GM12865 (cell line): ENCODE data around the gene ADIRF.

Experiments used
- DNase-seq: peaks from one replicate; pipeline ENCODE4 v3.0.0; 2010; ENCODE audit warnings: low read depth
- H3K4me3 ChIP-seq: 2 replicates; pipeline ENCODE4 v1.5.1; 2011; ENCODE audit warnings: mild to moderate bottlenecking, low read depth, low read length, control low read depth
- CTCF ChIP-seq: IDR thresholded peaks from 2 replicates; pipeline ENCODE4 v1.5.1; 2011; ENCODE audit warnings: low read length, control low read depth, low read depth, inconsistent platforms; ENCODE audit not compliant: insufficient read depth; ENCODE audit errors: missing control alignments

Gene ADIRF

GRCh38 chr10:86958116-86958900, 10.0 kb upstream of the ADIRF start, which contains the start of gene SNCG:
SNCG (plus strand) TSS chr10:86958599; CDS start chr10:86958698, 99 bp downstream.
- H3K4me3 ChIP-seq: no peak within 1 kb of the TSS
- DNase-seq: no peak
- no peak for TF ChIP-seq CTCF

- no peak for DNase-seq
- no peak for TF ChIP-seq CTCF
Observed at GRCh38 chr10:86958901-86959736, 9.2 kb upstream of the ADIRF start.

GRCh38 chr10:86959737-86960002, 8.6 kb upstream of the ADIRF start:
- TF ChIP-seq CTCF: no peak
- no peak overlapping the region for H3K4me3 ChIP-seq
- no peak for DNase-seq

More at GRCh38 chr10:86958901-86959736, 9.2 kb upstream of the ADIRF start:
- H3K4me3 ChIP-seq: no peak overlapping the region

GRCh38 chr10:86960003-86960862, 8.0 kb upstream of the ADIRF start:
- peak; percentile 84 for DNase-seq
- peak; percentile 99 for TF ChIP-seq CTCF
- no peak overlapping the region for H3K4me3 ChIP-seq

- DNase-seq: no peak
- no peak overlapping the region for H3K4me3 ChIP-seq
- TF ChIP-seq CTCF: no peak
Observed at GRCh38 chr10:86960863-86961434, 7.3 kb upstream of the ADIRF start.

GRCh38 chr10:86961481-86962091, 6.7 kb upstream of the ADIRF start:
- H3K4me3 ChIP-seq: no peak overlapping the region
- DNase-seq: no peak
- TF ChIP-seq CTCF: no peak
